ENCODE data around the gene ADGRD2. TPM values are rescaled to one million over a fixed set of nuclear protein-coding genes. Genes with fewer than 3 reads are reported as not detected.

The ADGRD2 gene
- total RNA-seq, 1 experiment from 2014 or later = 1.5 TPM

DNA sequence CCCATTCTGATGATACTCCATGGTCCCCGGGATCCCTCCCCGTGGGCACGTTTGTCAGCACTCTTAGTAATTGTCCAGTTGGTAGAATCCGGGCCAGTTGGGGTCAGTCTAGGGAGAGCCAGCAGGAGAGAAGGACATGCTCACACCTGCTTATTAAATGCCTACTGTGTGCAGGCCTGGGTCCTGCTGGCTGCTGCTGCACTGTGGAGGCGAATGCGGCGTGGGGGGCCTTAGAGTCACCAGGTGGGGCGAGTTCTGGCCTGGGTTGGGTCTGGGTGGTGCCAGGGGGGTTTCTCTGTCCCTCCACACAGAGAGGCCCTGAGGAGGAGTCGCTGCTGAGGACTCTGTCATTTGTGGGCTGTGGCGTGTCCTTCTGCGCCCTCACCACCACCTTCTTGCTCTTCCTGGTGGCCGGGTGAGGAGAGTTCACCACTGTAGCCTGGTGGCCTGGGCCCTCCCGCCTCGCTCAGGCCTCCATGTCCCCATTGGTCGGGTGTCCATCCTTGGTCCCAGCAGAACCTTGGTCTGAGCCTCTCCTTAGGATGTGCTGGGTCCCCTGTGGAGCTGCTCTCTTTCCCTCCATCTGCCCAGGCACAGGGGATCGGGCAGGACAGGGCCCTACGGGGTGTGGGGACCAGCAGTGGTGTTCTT is 17.3 kb downstream of the ADGRD2 start:
- Mint-ChIP-seq H3K27ac (no peak overlapping the region), H3K4me1 (no peaks in the 10 kb centered on the region), H3K4me3 (no peak overlapping the region), H3K36me3 (ENCODE audit: insufficient read depth in 1 of 3, low read depth in 3 of 3) (no peaks in the 10 kb centered on the region), H3K9me3 (no peaks in the 10 kb centered on the region), H3K27me3 (ENCODE audit: low read depth) (peaks cover 6% of the 10 kb centered on the region)
- Histone ChIP-seq H3K18ac (ENCODE audit: insufficient read length, low read depth, low read length) (no peak overlapping the region), H3K9ac (ENCODE audit: extremely low read depth, insufficient read length, low read length) (no peak overlapping the region), H2BK5ac (ENCODE audit: insufficient read length, low read length) (no peak overlapping the region), H2BK120ac (ENCODE audit: low read depth, low read length, poor library complexity, severe bottlenecking) (no peak overlapping the region), H4K91ac (ENCODE audit: insufficient read length, low read depth, low read length) (no peak overlapping the region), H4K20me1 (ENCODE audit: control insufficient read depth, insufficient read depth, insufficient read length) (no peaks in the 10 kb centered on the region), H3K79me2 (ENCODE audit: insufficient read depth, low read length) (no peaks in the 10 kb centered on the region), H3K9me3 (ENCODE audit: control insufficient read depth, low read depth, low read length) (no peaks in the 10 kb centered on the region), H3K23me2 (ENCODE audit: insufficient read length, low read depth, low read length, poor library complexity, severe bottlenecking) (no peaks in the 10 kb centered on the region), H3K4ac (ENCODE audit: low read depth, low read length) (no peak overlapping the region), H2BK15ac (ENCODE audit: low read depth, low read length) (no peak overlapping the region), H3K4me1 (ENCODE audit: insufficient read depth, low read length) (no peaks in the 10 kb centered on the region), H3K14ac (ENCODE audit: insufficient read depth, low read length) (no peak overlapping the region), H3K23ac (ENCODE audit: insufficient read length, low read depth, low read length) (no peak overlapping the region), H3K79me1 (ENCODE audit: insufficient read depth, low read depth, low read length, poor library complexity, severe bottlenecking) (no peaks in the 10 kb centered on the region), H2BK12ac (ENCODE audit: insufficient read length, low read depth, low read length) (no peak overlapping the region), H3K56ac (ENCODE audit: insufficient read length, low read depth, low read length) (no peak overlapping the region), H3K27me3 (ENCODE audit: insufficient read depth, low read length) (no peaks in the 10 kb centered on the region), H3K27ac (ENCODE audit: insufficient read length, low read depth, low read length) (no peak overlapping the region), H2BK20ac (ENCODE audit: low read depth, low read length, poor library complexity, severe bottlenecking) (no peak overlapping the region), H4K5ac (ENCODE audit: insufficient read length, low read depth, low read length) (no peak overlapping the region), H3K4me2 (ENCODE audit: insufficient read depth, insufficient read length, low read length) (no peak overlapping the region), H3T11ph (ENCODE audit: low read length) (no peak overlapping the region), H2AK5ac (ENCODE audit: insufficient read length, low read length) (no peak overlapping the region), H2AFZ (ENCODE audit: low read length) (no peak overlapping the region), H4K8ac (replicated peaks; ENCODE audit: insufficient read length, low read depth, low read length) (no peak overlapping the region)
- TF ChIP-seq, protein P1, sequence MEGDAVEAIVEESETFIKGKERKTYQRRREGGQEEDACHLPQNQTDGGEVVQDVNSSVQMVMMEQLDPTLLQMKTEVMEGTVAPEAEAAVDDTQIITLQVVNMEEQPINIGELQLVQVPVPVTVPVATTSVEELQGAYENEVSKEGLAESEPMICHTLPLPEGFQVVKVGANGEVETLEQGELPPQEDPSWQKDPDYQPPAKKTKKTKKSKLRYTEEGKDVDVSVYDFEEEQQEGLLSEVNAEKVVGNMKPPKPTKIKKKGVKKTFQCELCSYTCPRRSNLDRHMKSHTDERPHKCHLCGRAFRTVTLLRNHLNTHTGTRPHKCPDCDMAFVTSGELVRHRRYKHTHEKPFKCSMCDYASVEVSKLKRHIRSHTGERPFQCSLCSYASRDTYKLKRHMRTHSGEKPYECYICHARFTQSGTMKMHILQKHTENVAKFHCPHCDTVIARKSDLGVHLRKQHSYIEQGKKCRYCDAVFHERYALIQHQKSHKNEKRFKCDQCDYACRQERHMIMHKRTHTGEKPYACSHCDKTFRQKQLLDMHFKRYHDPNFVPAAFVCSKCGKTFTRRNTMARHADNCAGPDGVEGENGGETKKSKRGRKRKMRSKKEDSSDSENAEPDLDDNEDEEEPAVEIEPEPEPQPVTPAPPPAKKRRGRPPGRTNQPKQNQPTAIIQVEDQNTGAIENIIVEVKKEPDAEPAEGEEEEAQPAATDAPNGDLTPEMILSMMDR (conservative IDR thresholded peaks at IDR 0.05) = no peak
- WGBS (ENCODE audit: extremely low coverage, insufficient read length, low lambda C conversion rate) = no CpG with 5 or more reads among the region's 17 CpGs
- DNase-seq = no peak

Measured in H9 (cell line).